Activated CD8-positive, alpha-beta T cell treated with anti-CD3 and anti-CD28 coated beads for 36 hours (primary cell): ENCODE measurements around the gene VWA3B. TPM values are rescaled to one million over a fixed set of nuclear protein-coding genes. Genes with fewer than 3 reads are reported as not detected.

Experiments used
- ATAC-seq: fragments of 200-7000 bp; cut with Tn5 transposase; one replicate; pipeline ENCODE4 v1.10.0; 2021; ENCODE audit warnings: mild to moderate bottlenecking, moderate library complexity
- CTCF ChIA-PET: fragments of 350-600 bp; sonication (Branson Sonifier 250); formaldehyde crosslinking; loops from one replicate; lab custom pipeline; 2021; ENCODE audit warnings: antibody characterized with exemption; lab: Charles Lee
- POLR2A ChIA-PET: fragments of 350-600 bp; sonication (Branson Sonifier 250); formaldehyde crosslinking; loops from one replicate; lab custom pipeline; 2021; ENCODE audit warnings: antibody characterized with exemption; lab: Charles Lee
- DNase-seq: peaks from one replicate; pipeline ENCODE4 v3.0.0-alpha.2; 2020
- H3K27ac Mint-ChIP-seq: one replicate; pipeline ENCODE4 v1.8.0; 2021; ENCODE audit warnings: mild to moderate bottlenecking, mixed read lengths
- H3K27me3 Mint-ChIP-seq: one replicate; pipeline ENCODE4 v1.8.0; 2021; ENCODE audit warnings: mixed read lengths
- H3K36me3 Mint-ChIP-seq: one replicate; pipeline ENCODE4 v1.8.0; 2021; ENCODE audit warnings: low read depth, mixed read lengths
- H3K4me1 Mint-ChIP-seq: one replicate; pipeline ENCODE4 v1.8.0; 2021; ENCODE audit warnings: low read depth, mixed read lengths
- H3K4me3 Mint-ChIP-seq: one replicate; pipeline ENCODE4 v1.8.0; 2021; ENCODE audit warnings: mild to moderate bottlenecking, moderate library complexity, mixed read lengths
- H3K9me3 Mint-ChIP-seq: one replicate; pipeline ENCODE4 v1.8.0; 2021; ENCODE audit warnings: mixed read lengths
- intact Hi-C: fragments of 100-400 bp; cut with micrococcal nuclease; formaldehyde crosslinking; loops from one replicate; pipeline ENCODE4 v1.10.0; 2022
- total RNA-seq, 2 experiments: library from RNA; stranded (reverse); gene quantifications; one replicate each; pipeline ENCODE4 v1.2.3, GENCODE V29; 2021
- TF ChIP-seq, protein P1 (sequence below): fragments of 200-600 bp; IDR thresholded peaks from one replicate; pipeline ENCODE4 v1.8.0; 2022; ENCODE audit warnings: antibody characterized with exemption, mild to moderate bottlenecking

Gene VWA3B
- total RNA-seq, 2 experiments from 2014 or later = not detected

DNA sequence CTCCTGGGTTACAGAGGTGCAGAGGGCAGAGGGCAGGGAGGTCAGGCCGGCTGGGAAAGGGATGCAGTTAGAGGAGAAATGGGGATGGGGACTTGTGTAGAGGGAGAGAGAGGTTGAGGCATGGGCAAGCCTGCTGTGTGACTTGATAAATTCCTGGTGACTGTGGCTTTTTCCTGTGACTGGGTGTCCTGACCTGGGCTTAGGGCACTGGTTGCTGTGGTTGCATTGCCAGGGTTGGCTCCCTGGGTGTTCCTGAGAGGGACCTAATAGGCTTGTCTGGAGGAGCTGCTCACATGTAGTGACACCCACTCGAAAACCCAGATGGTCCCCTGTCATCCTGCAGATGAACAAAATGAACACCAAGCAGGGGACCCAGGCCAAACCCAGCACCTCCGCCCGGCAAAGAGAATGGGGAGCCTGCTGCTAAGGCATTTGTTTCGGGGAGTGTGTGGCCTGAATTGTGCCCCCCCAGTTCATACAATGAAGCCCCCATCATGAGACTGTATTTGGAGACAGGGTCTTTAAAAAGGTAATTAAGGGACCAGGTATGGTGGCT, 78.6 kb downstream of the VWA3B start:
- ChIA-PET POLR2A (no interaction called here), CTCF (no interaction called here)
- Mint-ChIP-seq H3K27ac (no peak overlapping the region), H3K9me3 (no peaks in the 10 kb centered on the region), H3K36me3 (no peaks in the 10 kb centered on the region), H3K4me3 (no peak overlapping the region), H3K27me3 (peaks cover 5% of the 10 kb centered on the region), H3K4me1 (no peaks in the 10 kb centered on the region)
- intact Hi-C loops = no loop called here
- ATAC-seq (no peak), DNase-seq (no peak)
- TF ChIP-seq, protein P1, sequence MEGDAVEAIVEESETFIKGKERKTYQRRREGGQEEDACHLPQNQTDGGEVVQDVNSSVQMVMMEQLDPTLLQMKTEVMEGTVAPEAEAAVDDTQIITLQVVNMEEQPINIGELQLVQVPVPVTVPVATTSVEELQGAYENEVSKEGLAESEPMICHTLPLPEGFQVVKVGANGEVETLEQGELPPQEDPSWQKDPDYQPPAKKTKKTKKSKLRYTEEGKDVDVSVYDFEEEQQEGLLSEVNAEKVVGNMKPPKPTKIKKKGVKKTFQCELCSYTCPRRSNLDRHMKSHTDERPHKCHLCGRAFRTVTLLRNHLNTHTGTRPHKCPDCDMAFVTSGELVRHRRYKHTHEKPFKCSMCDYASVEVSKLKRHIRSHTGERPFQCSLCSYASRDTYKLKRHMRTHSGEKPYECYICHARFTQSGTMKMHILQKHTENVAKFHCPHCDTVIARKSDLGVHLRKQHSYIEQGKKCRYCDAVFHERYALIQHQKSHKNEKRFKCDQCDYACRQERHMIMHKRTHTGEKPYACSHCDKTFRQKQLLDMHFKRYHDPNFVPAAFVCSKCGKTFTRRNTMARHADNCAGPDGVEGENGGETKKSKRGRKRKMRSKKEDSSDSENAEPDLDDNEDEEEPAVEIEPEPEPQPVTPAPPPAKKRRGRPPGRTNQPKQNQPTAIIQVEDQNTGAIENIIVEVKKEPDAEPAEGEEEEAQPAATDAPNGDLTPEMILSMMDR = no peak

GRCh38 chr2:98167916-98168315, 80.9 kb downstream of the VWA3B start:
- Mint-ChIP-seq H3K4me1 (no peaks in the 10 kb centered on the region), H3K36me3 (no peaks in the 10 kb centered on the region), H3K27me3 (peaks cover 18% of the 10 kb centered on the region), H3K27ac (no peak overlapping the region), H3K4me3 (no peak overlapping the region), H3K9me3 (no peaks in the 10 kb centered on the region)
- ChIA-PET CTCF (no interaction called here), POLR2A (interaction anchor here (0.8 kb wide), 1 partner anchor 1582 kb away, joined by 3 read pairs; no protein-coding TSS in a partner anchor)
- DNase-seq = no peak
- no peak for ATAC-seq
- TF ChIP-seq, protein P1 = no peak
- intact Hi-C loops = no loop called here

GRCh38 chr2:98170076-98170475, 83.1 kb downstream of the VWA3B start:
- ChIA-PET POLR2A (no interaction called here), CTCF (no interaction called here)
- H3K9me3 Mint-ChIP-seq = no peaks in the 10 kb centered on the region
- DNase-seq (no peak), ATAC-seq (no peak)
- intact Hi-C loops = no loop called here
- TF ChIP-seq, protein P1 = no peak
- no peak overlapping the region for H3K27ac Mint-ChIP-seq
- H3K4me3 Mint-ChIP-seq = no peak overlapping the region
- no peaks in the 10 kb centered on the region for H3K36me3 Mint-ChIP-seq
- H3K4me1 Mint-ChIP-seq = no peaks in the 10 kb centered on the region
- H3K27me3 Mint-ChIP-seq = peaks cover 26% of the 10 kb centered on the region

DNA sequence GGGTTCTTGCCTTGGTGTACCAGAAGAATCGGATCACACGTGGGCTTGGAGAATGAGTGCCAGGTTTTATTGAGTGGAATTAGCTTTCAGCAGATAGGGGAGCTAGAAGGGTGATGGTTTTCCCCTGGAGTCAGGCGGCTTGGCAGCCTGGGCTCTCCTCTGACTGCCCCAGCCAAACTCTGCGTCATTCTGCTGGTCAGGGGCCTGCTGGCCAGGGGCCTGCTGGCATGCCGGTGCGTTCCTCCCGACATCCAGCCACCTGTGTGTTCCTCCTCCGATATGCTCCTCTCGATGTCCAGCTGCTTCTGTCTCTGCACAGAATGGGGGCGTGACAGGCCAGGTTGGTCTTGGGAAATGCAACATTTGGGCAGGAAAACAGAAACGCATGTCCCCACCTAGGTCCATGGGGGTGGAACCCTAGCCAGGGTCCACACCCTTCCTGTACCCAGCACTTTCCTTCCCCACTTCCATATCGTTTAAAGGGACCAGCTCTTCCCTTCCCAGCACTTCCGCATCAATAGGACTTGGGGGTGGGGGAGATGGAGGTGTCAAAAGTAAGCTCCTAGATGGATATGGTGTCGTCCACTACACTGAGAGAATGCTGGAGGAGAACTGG, 85.3 kb downstream of the VWA3B start:
- POLR2A ChIA-PET = interaction anchor here (1.1 kb wide), 1 partner anchor 52 kb away, joined by 3 read pairs; no protein-coding TSS in a partner anchor
- H3K27ac Mint-ChIP-seq = no peak overlapping the region
- no peaks in the 10 kb centered on the region for H3K4me1 Mint-ChIP-seq
- no peaks in the 10 kb centered on the region for H3K9me3 Mint-ChIP-seq
- H3K4me3 Mint-ChIP-seq = no peak overlapping the region
- TF ChIP-seq, protein P1 = no peak
- DNase-seq (no peak), ATAC-seq (no peak)
- no peaks in the 10 kb centered on the region for H3K36me3 Mint-ChIP-seq
- CTCF ChIA-PET = no interaction called here
- H3K27me3 Mint-ChIP-seq = peaks cover 37% of the 10 kb centered on the region
- intact Hi-C loops = no loop called here

DNA sequence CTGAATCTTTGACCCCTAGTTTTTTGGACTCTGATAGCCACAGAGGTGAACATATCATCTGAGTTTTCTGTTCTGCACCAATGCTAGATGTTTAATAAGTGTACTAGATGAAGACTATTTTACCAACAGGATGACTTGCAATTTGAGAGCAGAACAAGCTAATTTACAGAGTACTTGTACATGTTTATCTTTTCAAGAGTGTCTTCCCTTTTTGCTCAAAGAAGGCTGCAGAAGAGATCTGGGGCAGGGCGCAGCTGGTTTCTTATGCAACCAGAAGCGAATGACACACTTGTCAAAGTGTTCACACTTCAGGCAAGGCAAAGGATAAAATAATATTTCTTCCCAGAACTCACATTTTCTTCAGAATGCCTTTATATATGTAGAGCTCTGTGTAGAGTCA, 86.0 kb downstream of the VWA3B start:
- H3K27ac Mint-ChIP-seq = no peak overlapping the region
- peaks cover 40% of the 10 kb centered on the region for H3K27me3 Mint-ChIP-seq
- CTCF ChIA-PET = no interaction called here
- TF ChIP-seq, protein P1 = no peak
- H3K9me3 Mint-ChIP-seq = no peaks in the 10 kb centered on the region
- no peak for ATAC-seq
- no peaks in the 10 kb centered on the region for H3K4me1 Mint-ChIP-seq
- DNase-seq = no peak
- H3K4me3 Mint-ChIP-seq = no peak overlapping the region
- intact Hi-C loops = no loop called here
- POLR2A ChIA-PET = interaction anchor here (0.7 to 1.1 kb wide), 2 partner anchors 53 to 93 kb away, joined by 3 read pairs; no protein-coding TSS in a partner anchor
- no peaks in the 10 kb centered on the region for H3K36me3 Mint-ChIP-seq
